Measurements from ENCODE around the gene ANP32A. TPM values are rescaled to one million over a fixed set of nuclear protein-coding genes. Genes with fewer than 3 reads are reported as not detected.

Gene ANP32A
- total and polyA plus RNA-seq, 3 experiments from 2014 or later: 94.6 to 237 (median 233) TPM

- H3K27ac ChIP-seq (ENCODE audit: low read depth, low read length): no peak overlapping the region
- H3K36me3 ChIP-seq (ENCODE audit: insufficient read depth, low read length): no peaks in the 10 kb centered on the region
- H3K4me1 ChIP-seq (ENCODE audit: insufficient read depth, low read length): no peaks in the 10 kb centered on the region
- ChIA-PET CTCF (no interaction called here), POLR2A (no interaction called here)
- Mint-ChIP-seq H3K27me3 (peaks cover 2 to 21% of the 10 kb centered on the region in 2 donors), H3K4me1 (peaks cover 4 to 9% (median 9%) of the 10 kb centered on the region in 3 donors), H3K4me3 (no peak overlapping the region), H3K36me3 (peaks cover 0 to 6% (median 1%) of the 10 kb centered on the region in 3 donors), H3K27ac (peak overlapping the region in 1 of 8 donors; percentile 83), H3K9me3 (no peaks in the 10 kb centered on the region)
- no peak for DNase-seq
- H3K27me3 ChIP-seq (ENCODE audit: insufficient read depth, low read length, poor library complexity, severe bottlenecking): no peaks in the 10 kb centered on the region
- no peak overlapping the region for H3K4me3 ChIP-seq (ENCODE audit: low read length)
- H3K9me3 ChIP-seq (ENCODE audit: low read length): no peaks in the 10 kb centered on the region
Measured at GRCh38 chr15:68751622-68752021, 69.1 kb downstream of the ANP32A start.

- ChIA-PET CTCF (no interaction called here), POLR2A (no interaction called here)
- Mint-ChIP-seq H3K9me3 (no peaks in the 10 kb centered on the region), H3K27me3 (peaks cover 2 to 8% of the 10 kb centered on the region in 2 donors), H3K36me3 (peaks cover 0 to 1% (median 0%) of the 10 kb centered on the region in 3 donors), H3K27ac (no peak overlapping the region), H3K4me1 (peaks cover 2 to 6% (median 6%) of the 10 kb centered on the region in 3 donors), H3K4me3 (no peak overlapping the region)
- H3K36me3 ChIP-seq (ENCODE audit: insufficient read depth, low read length): no peaks in the 10 kb centered on the region
- H3K4me3 ChIP-seq (ENCODE audit: low read length): no peak overlapping the region
- no peaks in the 10 kb centered on the region for H3K4me1 ChIP-seq (ENCODE audit: insufficient read depth, low read length)
- H3K27ac ChIP-seq (ENCODE audit: low read depth, low read length): no peak overlapping the region
- no peak for DNase-seq
- no peaks in the 10 kb centered on the region for H3K9me3 ChIP-seq (ENCODE audit: low read length)
- H3K27me3 ChIP-seq (ENCODE audit: insufficient read depth, low read length, poor library complexity, severe bottlenecking): no peaks in the 10 kb centered on the region
Measured at GRCh38 chr15:68749793-68750192, 70.9 kb downstream of the ANP32A start.

- Histone ChIP-seq H3K27ac (ENCODE audit: low read depth, low read length) (no peak overlapping the region), H3K4me3 (ENCODE audit: low read length) (no peak overlapping the region), H3K9me3 (ENCODE audit: low read length) (no peaks in the 10 kb centered on the region), H3K4me1 (ENCODE audit: insufficient read depth, low read length) (no peaks in the 10 kb centered on the region), H3K27me3 (ENCODE audit: insufficient read depth, low read length, poor library complexity, severe bottlenecking) (no peaks in the 10 kb centered on the region), H3K36me3 (ENCODE audit: insufficient read depth, low read length) (no peaks in the 10 kb centered on the region)
- no peak for DNase-seq
- POLR2A ChIA-PET: no interaction called here
- Mint-ChIP-seq H3K27me3 (peaks cover 2 to 7% of the 10 kb centered on the region in 2 donors), H3K4me1 (peaks cover 0 to 4% (median 3%) of the 10 kb centered on the region in 3 donors), H3K36me3 (peaks cover 0 to 1% (median 0%) of the 10 kb centered on the region in 3 donors), H3K9me3 (no peaks in the 10 kb centered on the region), H3K27ac (peak overlapping the region in 1 of 8 donors; percentile 58), H3K4me3 (no peak overlapping the region)
- CTCF ChIA-PET: no interaction called here
Measured at GRCh38 chr15:68749365-68749764, 71.3 kb downstream of the ANP32A start.

- POLR2A ChIA-PET: no interaction called here
- DNase-seq: no peak
- H3K27me3 Mint-ChIP-seq: peaks cover 2 to 12% of the 10 kb centered on the region in 2 donors
- Histone ChIP-seq H3K4me1 (ENCODE audit: insufficient read depth, low read length) (no peaks in the 10 kb centered on the region), H3K27ac (ENCODE audit: low read depth, low read length) (no peak overlapping the region), H3K36me3 (ENCODE audit: insufficient read depth, low read length) (no peaks in the 10 kb centered on the region), H3K4me3 (ENCODE audit: low read length) (no peak overlapping the region), H3K9me3 (ENCODE audit: low read length) (no peaks in the 10 kb centered on the region), H3K27me3 (ENCODE audit: insufficient read depth, low read length, poor library complexity, severe bottlenecking) (peaks cover 4% of the 10 kb centered on the region)
- no peak overlapping the region for H3K4me3 Mint-ChIP-seq
- no peaks in the 10 kb centered on the region for H3K9me3 Mint-ChIP-seq
- H3K36me3 Mint-ChIP-seq: no peaks in the 10 kb centered on the region
- H3K27ac Mint-ChIP-seq: no peak overlapping the region
- no peaks in the 10 kb centered on the region for H3K4me1 Mint-ChIP-seq
- CTCF ChIA-PET: no interaction called here
Measured at GRCh38 chr15:68743256-68743655, 77.4 kb downstream of the ANP32A start.

- no peak overlapping the region for H3K4me3 ChIP-seq (ENCODE audit: low read length)
- ChIA-PET CTCF (no interaction called here), POLR2A (no interaction called here)
- H3K9me3 ChIP-seq (ENCODE audit: low read length): no peaks in the 10 kb centered on the region
- H3K4me3 Mint-ChIP-seq: no peak overlapping the region
- H3K36me3 Mint-ChIP-seq: no peaks in the 10 kb centered on the region
- H3K27me3 Mint-ChIP-seq: peaks cover 0 to 12% of the 10 kb centered on the region in 2 donors
- H3K27ac ChIP-seq (ENCODE audit: low read depth, low read length): no peak overlapping the region
- DNase-seq: no peak
- H3K4me1 Mint-ChIP-seq: no peaks in the 10 kb centered on the region
- H3K9me3 Mint-ChIP-seq: no peaks in the 10 kb centered on the region
- peaks cover 4% of the 10 kb centered on the region for H3K27me3 ChIP-seq (ENCODE audit: insufficient read depth, low read length, poor library complexity, severe bottlenecking)
- no peaks in the 10 kb centered on the region for H3K4me1 ChIP-seq (ENCODE audit: insufficient read depth, low read length)
- no peak overlapping the region for H3K27ac Mint-ChIP-seq
- no peaks in the 10 kb centered on the region for H3K36me3 ChIP-seq (ENCODE audit: insufficient read depth, low read length)
Measured at GRCh38 chr15:68739390-68740080, 81.2 kb downstream of the ANP32A start.

GRCh38 chr15:68735610-68736009, 85.1 kb downstream of the ANP32A start:
- no peak overlapping the region for H3K4me3 Mint-ChIP-seq
- Histone ChIP-seq H3K9me3 (ENCODE audit: low read length) (no peaks in the 10 kb centered on the region), H3K4me1 (ENCODE audit: insufficient read depth, low read length) (no peaks in the 10 kb centered on the region), H3K27me3 (ENCODE audit: insufficient read depth, low read length, poor library complexity, severe bottlenecking) (peaks cover 4% of the 10 kb centered on the region), H3K36me3 (ENCODE audit: insufficient read depth, low read length) (no peaks in the 10 kb centered on the region), H3K27ac (ENCODE audit: low read depth, low read length) (no peak overlapping the region), H3K4me3 (ENCODE audit: low read length) (no peak overlapping the region)
- DNase-seq: no peak
- no peak overlapping the region for H3K27ac Mint-ChIP-seq
- ChIA-PET CTCF (interaction anchor here (1.2 kb wide), 1 partner anchor 140 kb away, joined by 4 read pairs; no protein-coding TSS in a partner anchor), POLR2A (no interaction called here)
- H3K36me3 Mint-ChIP-seq: no peaks in the 10 kb centered on the region
- H3K9me3 Mint-ChIP-seq: no peaks in the 10 kb centered on the region
- H3K4me1 Mint-ChIP-seq: peaks cover 0 to 5% (median 3%) of the 10 kb centered on the region in 3 donors
- H3K27me3 Mint-ChIP-seq: peaks cover 0 to 12% of the 10 kb centered on the region in 2 donors

GRCh38 chr15:68734881-68735280, 85.8 kb downstream of the ANP32A start:
- no peaks in the 10 kb centered on the region for H3K27me3 ChIP-seq (ENCODE audit: insufficient read depth, low read length, poor library complexity, severe bottlenecking)
- no peak overlapping the region for H3K4me3 ChIP-seq (ENCODE audit: low read length)
- POLR2A ChIA-PET: no interaction called here
- H3K4me1 ChIP-seq (ENCODE audit: insufficient read depth, low read length): no peaks in the 10 kb centered on the region
- H3K36me3 Mint-ChIP-seq: no peaks in the 10 kb centered on the region
- H3K36me3 ChIP-seq (ENCODE audit: insufficient read depth, low read length): no peaks in the 10 kb centered on the region
- peaks cover 0 to 6% of the 10 kb centered on the region in 2 donors for H3K27me3 Mint-ChIP-seq
- CTCF ChIA-PET: interaction anchor here (0.9 to 1.2 kb wide), 3 partner anchors 61 to 141 kb away, joined by 3 to 4 read pairs (median 3); no protein-coding TSS in a partner anchor
- no peaks in the 10 kb centered on the region for H3K9me3 ChIP-seq (ENCODE audit: low read length)
- no peak overlapping the region for H3K27ac ChIP-seq (ENCODE audit: low read depth, low read length)
- H3K4me1 Mint-ChIP-seq: peaks cover 0 to 5% (median 3%) of the 10 kb centered on the region in 3 donors
- H3K9me3 Mint-ChIP-seq: no peaks in the 10 kb centered on the region
- H3K27ac Mint-ChIP-seq: no peak overlapping the region
- H3K4me3 Mint-ChIP-seq: no peak overlapping the region
- no peak for DNase-seq

GRCh38 chr15:68734352-68734751, 86.3 kb downstream of the ANP32A start:
- H3K36me3 Mint-ChIP-seq: no peaks in the 10 kb centered on the region
- Histone ChIP-seq H3K4me3 (ENCODE audit: low read length) (no peak overlapping the region), H3K27me3 (ENCODE audit: insufficient read depth, low read length, poor library complexity, severe bottlenecking) (no peaks in the 10 kb centered on the region), H3K9me3 (ENCODE audit: low read length) (no peaks in the 10 kb centered on the region), H3K27ac (ENCODE audit: low read depth, low read length) (no peak overlapping the region), H3K36me3 (ENCODE audit: insufficient read depth, low read length) (no peaks in the 10 kb centered on the region), H3K4me1 (ENCODE audit: insufficient read depth, low read length) (no peaks in the 10 kb centered on the region)
- no peak overlapping the region for H3K4me3 Mint-ChIP-seq
- ChIA-PET CTCF (interaction anchor here (0.9 to 1.2 kb wide), 3 partner anchors 61 to 141 kb away, joined by 3 read pairs; no protein-coding TSS in a partner anchor), POLR2A (no interaction called here)
- no peak overlapping the region for H3K27ac Mint-ChIP-seq
- peaks cover 0 to 5% (median 3%) of the 10 kb centered on the region in 3 donors for H3K4me1 Mint-ChIP-seq
- H3K27me3 Mint-ChIP-seq: peaks cover 0 to 1% of the 10 kb centered on the region in 2 donors
- DNase-seq: no peak
- H3K9me3 Mint-ChIP-seq: no peaks in the 10 kb centered on the region
